GM12873 (cell line): ENCODE results near the gene MOAP1.

Experiments
- TF ChIP-seq, protein P1 (sequence below): IDR thresholded peaks from 2 replicates; pipeline ENCODE4 v1.5.1; 2012; ENCODE audit warnings: low read depth, mild to moderate bottlenecking, moderate library complexity, low read length, control low read depth; ENCODE audit not compliant: insufficient read depth; ENCODE audit errors: missing control alignments

Gene MOAP1

DNA sequence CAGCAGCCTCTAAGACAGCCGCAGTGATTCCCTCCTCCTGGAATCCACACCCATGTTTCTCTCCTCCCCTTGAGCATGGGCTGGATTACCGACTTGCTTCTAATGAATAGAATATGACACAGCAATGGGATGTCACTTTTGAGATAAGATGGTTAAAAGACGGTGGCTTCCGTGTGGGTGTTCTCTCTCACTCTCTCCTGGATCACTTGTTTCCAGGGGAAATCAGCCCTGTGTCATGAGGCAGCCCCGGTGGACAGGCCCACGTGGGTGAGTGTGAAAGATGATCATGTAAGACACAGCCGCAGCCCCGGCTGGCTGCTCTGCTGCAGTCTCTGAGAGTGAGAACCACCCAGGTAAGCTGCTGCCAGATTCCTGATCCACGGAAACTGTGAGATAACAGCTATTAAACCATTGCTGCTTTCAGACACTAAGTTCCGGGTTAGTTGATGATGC lies 10.7 kb downstream of the MOAP1 start:
- TF ChIP-seq, protein P1, sequence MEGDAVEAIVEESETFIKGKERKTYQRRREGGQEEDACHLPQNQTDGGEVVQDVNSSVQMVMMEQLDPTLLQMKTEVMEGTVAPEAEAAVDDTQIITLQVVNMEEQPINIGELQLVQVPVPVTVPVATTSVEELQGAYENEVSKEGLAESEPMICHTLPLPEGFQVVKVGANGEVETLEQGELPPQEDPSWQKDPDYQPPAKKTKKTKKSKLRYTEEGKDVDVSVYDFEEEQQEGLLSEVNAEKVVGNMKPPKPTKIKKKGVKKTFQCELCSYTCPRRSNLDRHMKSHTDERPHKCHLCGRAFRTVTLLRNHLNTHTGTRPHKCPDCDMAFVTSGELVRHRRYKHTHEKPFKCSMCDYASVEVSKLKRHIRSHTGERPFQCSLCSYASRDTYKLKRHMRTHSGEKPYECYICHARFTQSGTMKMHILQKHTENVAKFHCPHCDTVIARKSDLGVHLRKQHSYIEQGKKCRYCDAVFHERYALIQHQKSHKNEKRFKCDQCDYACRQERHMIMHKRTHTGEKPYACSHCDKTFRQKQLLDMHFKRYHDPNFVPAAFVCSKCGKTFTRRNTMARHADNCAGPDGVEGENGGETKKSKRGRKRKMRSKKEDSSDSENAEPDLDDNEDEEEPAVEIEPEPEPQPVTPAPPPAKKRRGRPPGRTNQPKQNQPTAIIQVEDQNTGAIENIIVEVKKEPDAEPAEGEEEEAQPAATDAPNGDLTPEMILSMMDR: no peak

DNA sequence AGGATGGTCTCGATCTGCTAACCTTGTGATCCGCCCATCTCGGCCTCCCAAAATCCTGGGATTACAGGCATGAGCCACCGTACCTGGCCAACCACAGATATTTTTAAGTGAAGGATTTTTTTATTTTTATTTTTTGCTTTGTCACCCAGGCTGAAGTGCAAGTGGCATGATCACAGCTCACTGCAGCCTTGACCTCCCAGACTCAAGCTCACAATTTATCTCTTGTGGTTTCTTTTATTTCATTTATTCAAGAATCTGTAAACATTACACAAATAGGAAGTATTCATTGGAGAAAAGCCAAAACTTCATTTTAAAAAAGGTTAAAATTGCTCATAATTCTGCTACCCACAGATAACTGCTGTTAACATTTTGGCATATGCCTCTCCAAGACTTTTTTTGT lies 13.3 kb downstream of the MOAP1 start:
- TF ChIP-seq, protein P1: no peak

DNA sequence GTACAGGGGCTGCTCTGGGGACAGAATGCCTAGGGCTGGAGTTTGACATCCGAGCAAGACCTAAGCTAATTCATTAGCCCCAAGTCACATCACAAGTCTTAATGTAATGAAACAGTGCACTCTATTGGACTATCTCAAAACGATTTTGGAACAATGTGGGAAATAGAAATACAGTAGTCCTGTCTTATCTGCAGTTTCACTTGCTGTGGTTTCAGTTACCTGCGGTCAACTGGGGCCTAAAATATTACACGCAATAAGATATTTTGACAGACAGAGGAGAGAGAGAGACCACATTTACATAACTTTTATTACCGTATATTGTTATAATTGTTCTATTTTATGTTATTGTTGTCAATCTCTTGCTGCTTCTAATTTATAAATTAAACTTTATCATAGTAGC lies 21.1 kb downstream of the MOAP1 start:
- TF ChIP-seq, protein P1: peak; percentile 10

DNA sequence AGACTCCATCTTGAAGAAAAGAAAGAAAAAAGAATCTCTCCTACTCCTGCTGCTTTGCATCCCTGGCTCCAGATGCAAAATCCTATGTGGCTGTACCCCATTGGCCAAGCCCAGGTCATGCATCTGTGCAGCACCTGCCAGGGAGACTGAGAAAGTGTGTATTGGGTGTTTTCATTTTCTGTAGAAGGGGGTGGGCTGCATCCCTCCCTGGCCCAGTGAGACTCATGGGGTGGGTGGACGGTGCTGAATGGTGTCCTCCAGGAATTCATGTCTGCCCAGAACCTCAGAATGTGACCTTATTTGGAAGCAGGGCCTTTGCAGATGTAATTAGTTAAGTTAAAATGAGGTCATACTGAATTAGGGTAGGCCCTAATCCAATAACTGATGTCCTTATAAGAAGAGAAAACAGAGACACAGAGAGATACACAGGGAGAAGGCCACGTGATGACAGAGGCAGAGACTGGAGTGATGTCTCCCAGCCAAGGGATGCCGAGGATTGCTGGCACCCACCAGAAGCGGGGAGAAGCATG lies 23.2 kb downstream of the MOAP1 start:
- TF ChIP-seq, protein P1: no peak

DNA sequence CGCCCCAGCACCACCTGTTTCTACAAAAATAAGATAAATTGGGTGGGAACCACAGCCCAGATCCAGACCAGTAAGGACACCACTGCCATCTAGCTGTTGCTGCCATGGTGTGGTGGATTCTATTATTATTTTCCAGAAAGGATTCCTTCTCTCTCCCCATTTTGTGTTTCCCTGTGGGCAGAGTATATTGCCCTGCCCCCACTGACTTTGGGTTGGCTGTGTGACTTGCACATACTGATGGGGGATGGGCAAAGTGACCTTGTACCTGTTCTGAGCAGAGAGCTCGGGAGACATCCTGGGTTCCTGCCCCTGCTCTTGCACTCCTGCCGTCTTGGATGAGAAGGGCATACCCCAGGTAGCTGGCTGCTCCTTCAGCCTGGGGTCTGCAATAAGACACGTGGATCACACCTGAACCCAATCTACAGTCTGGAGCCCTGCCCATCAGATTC lies 24.3 kb downstream of the MOAP1 start:
- TF ChIP-seq, protein P1: peak; percentile 41

DNA sequence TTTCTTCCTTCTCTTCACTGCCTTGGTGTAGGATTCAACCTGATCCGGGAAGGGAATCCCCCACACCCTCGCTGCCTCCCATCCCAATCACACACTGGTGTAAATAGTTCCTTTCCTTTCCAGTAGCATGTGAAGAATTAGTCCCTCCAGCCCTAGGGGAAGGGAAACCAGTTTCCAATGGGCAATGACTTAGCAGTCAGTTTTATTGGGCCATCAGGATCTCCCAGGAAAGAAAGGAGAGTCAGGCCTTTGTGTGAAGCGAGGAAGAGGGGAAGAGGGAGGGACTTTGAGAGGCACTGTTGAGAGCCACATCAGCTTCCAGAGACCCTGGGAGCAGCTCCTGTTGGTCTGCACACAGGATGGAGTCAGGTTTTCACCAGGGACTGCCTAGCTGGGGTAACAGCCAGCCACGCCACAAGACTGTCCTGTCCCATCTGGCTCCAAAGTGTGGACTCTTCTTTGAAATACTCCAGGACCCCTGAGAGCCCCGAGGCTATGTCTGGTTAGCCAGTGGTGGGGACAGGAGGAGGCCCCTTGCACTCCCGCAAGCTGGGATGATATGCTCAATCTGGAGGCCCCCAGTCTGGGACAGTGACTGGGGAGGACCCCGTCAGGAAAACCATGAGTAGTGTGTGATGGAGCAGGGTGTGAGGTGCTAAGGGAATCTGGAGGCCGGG lies 27.9 kb downstream of the MOAP1 start:
- TF ChIP-seq, protein P1: no peak

DNA sequence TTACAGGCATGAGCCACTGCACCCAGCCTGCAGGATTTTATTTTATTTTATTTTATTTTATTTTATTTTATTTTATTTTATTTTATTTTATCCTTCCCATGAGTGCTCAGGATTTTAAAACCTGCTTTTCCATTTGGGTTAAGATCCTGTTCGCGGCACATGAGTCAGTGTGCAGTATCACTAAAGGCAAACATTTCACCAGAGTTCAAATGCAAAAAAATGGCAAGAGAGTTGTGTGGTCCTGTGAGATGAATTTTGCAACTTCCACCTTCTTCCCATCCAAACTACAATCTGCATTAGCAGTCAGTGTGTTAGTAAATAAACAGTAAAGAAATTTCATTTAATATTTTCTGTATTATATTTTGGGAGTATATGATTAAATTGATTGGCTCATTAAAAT lies 29.0 kb downstream of the MOAP1 start:
- TF ChIP-seq, protein P1: no peak
